H9 (cell line): ENCODE data around the gene ADI1. TPM values are rescaled to one million over a fixed set of nuclear protein-coding genes. Genes with fewer than 3 reads are reported as not detected.

Experiments used
- DNase-seq: peaks from one replicate; pipeline ENCODE4 v3.0.0-alpha.2; 2017
- H2AFZ ChIP-seq: one replicate; pipeline ENCODE4 v1.6.1; 2013; ENCODE audit warnings: mild to moderate bottlenecking, low read length, control low read depth, moderate library complexity
- H2AK5ac ChIP-seq: 2 replicates; pipeline ENCODE4 v1.6.1; 2013; ENCODE audit warnings: low read length, control low read depth, mixed read lengths; ENCODE audit not compliant: insufficient read length
- H2BK120ac ChIP-seq: one replicate; pipeline ENCODE4 v1.6.1; 2013; ENCODE audit warnings: low read depth, mild to moderate bottlenecking, low read length, control low read depth, inconsistent platforms; ENCODE audit not compliant: poor library complexity, severe bottlenecking
- H2BK12ac ChIP-seq: 2 replicates; pipeline ENCODE4 v1.6.1; 2013; ENCODE audit warnings: low read length, control low read depth, mixed read lengths, low read depth; ENCODE audit not compliant: insufficient read length
- H2BK15ac ChIP-seq: 2 replicates; pipeline ENCODE4 v1.6.1; 2013; ENCODE audit warnings: low read depth, low read length, control low read depth
- H2BK20ac ChIP-seq: one replicate; pipeline ENCODE4 v1.6.1; 2013; ENCODE audit warnings: low read depth, mild to moderate bottlenecking, low read length, control low read depth, inconsistent platforms; ENCODE audit not compliant: poor library complexity, severe bottlenecking
- H2BK5ac ChIP-seq: 2 replicates; pipeline ENCODE4 v1.6.1; 2013; ENCODE audit warnings: low read length, control low read depth, mixed read lengths; ENCODE audit not compliant: insufficient read length
- H3K14ac ChIP-seq: 2 replicates; pipeline ENCODE4 v1.6.1; 2013; ENCODE audit warnings: low read length, control low read depth; ENCODE audit not compliant: insufficient read depth
- H3K18ac ChIP-seq: 2 replicates; pipeline ENCODE4 v1.6.1; 2013; ENCODE audit warnings: low read depth, mild to moderate bottlenecking, mixed read lengths, low read length, control low read depth; ENCODE audit not compliant: insufficient read length
- H3K23ac ChIP-seq: 2 replicates; pipeline ENCODE4 v1.6.1; 2013; ENCODE audit warnings: low read length, control low read depth, mixed read lengths, low read depth; ENCODE audit not compliant: insufficient read length
- H3K23me2 ChIP-seq: 2 replicates; pipeline ENCODE4 v1.6.1; 2013; ENCODE audit warnings: low read depth, mild to moderate bottlenecking, mixed read lengths, low read length, control low read depth; ENCODE audit not compliant: insufficient read length, poor library complexity, severe bottlenecking
- H3K27ac ChIP-seq: 2 replicates; pipeline ENCODE4 v1.5.1; 2013; ENCODE audit warnings: low read length, control low read depth, mixed read lengths, low read depth; ENCODE audit not compliant: insufficient read length
- H3K27me3 ChIP-seq: 2 replicates; pipeline ENCODE4 v1.6.1; 2013; ENCODE audit warnings: low read length, control low read depth, inconsistent platforms; ENCODE audit not compliant: insufficient read depth
- H3K4ac ChIP-seq: 2 replicates; pipeline ENCODE4 v1.6.1; 2013; ENCODE audit warnings: low read depth, mild to moderate bottlenecking, control low read depth, inconsistent platforms, low read length, moderate library complexity
- H3K4me1 ChIP-seq: 2 replicates; pipeline ENCODE4 v1.6.1; 2013; ENCODE audit warnings: low read length, control low read depth, inconsistent platforms; ENCODE audit not compliant: insufficient read depth
- H3K4me2 ChIP-seq: 2 replicates; pipeline ENCODE4 v1.6.1; 2013; ENCODE audit warnings: low read length, control low read depth, mixed read lengths; ENCODE audit not compliant: insufficient read length, insufficient read depth
- H3K56ac ChIP-seq: 2 replicates; pipeline ENCODE4 v1.6.1; 2013; ENCODE audit warnings: low read depth, mild to moderate bottlenecking, mixed read lengths, low read length, control low read depth; ENCODE audit not compliant: insufficient read length
- H3K79me1 ChIP-seq: 2 replicates; pipeline ENCODE4 v1.6.1; 2013; ENCODE audit warnings: low read depth, mild to moderate bottlenecking, moderate library complexity, low read length, control low read depth, inconsistent platforms; ENCODE audit not compliant: insufficient read depth, poor library complexity, severe bottlenecking
- H3K79me2 ChIP-seq: 2 replicates; pipeline ENCODE4 v1.6.1; 2013; ENCODE audit warnings: low read length, control low read depth, inconsistent platforms; ENCODE audit not compliant: insufficient read depth
- H3K9ac ChIP-seq: 2 replicates; pipeline ENCODE4 v1.6.1; 2013; ENCODE audit warnings: low read length, control low read depth, mixed read lengths; ENCODE audit not compliant: insufficient read length; ENCODE audit errors: extremely low read depth
- H3K9me3 ChIP-seq: one replicate; pipeline ENCODE4 v1.6.1; 2013; ENCODE audit warnings: low read depth, low read length, inconsistent platforms; ENCODE audit not compliant: control insufficient read depth
- H3T11ph ChIP-seq: one replicate; pipeline ENCODE4 v1.6.1; 2013; ENCODE audit warnings: mild to moderate bottlenecking, low read length, control low read depth, inconsistent platforms
- H4K20me1 ChIP-seq: one replicate; pipeline ENCODE4 v1.6.1; 2013; ENCODE audit not compliant: control insufficient read depth, insufficient read length, insufficient read depth
- H4K5ac ChIP-seq: 2 replicates; pipeline ENCODE4 v1.6.1; 2013; ENCODE audit warnings: low read depth, mild to moderate bottlenecking, mixed read lengths, low read length, control low read depth; ENCODE audit not compliant: insufficient read length
- H4K8ac ChIP-seq: replicated peaks from 2 replicates; pipeline ENCODE4 v1.6.1; 2013; ENCODE audit warnings: low read length, control low read depth, mixed read lengths, low read depth; ENCODE audit not compliant: insufficient read length
- H4K91ac ChIP-seq: 2 replicates; pipeline ENCODE4 v1.6.1; 2013; ENCODE audit warnings: low read depth, mild to moderate bottlenecking, moderate library complexity, mixed read lengths, low read length, control low read depth; ENCODE audit not compliant: insufficient read length
- H3K27ac Mint-ChIP-seq, 3 experiments: 2 replicates in 2 of 3; 3 replicates in 1 of 3; pipeline ENCODE4 v1.8.0; 2020 to 2021; ENCODE audit warnings: mixed read lengths in 3 of 3, mild to moderate bottlenecking in 1 of 3, moderate library complexity in 1 of 3
- H3K27me3 Mint-ChIP-seq: 2 replicates; pipeline ENCODE4 v1.8.0; 2021; ENCODE audit warnings: low read depth, mild to moderate bottlenecking, moderate library complexity, mixed read lengths
- H3K36me3 Mint-ChIP-seq, 3 experiments: 2 replicates in 2 of 3; 3 replicates in 1 of 3; pipeline ENCODE4 v1.8.0; 2020 to 2021; ENCODE audit warnings: low read depth in 3 of 3, mixed read lengths in 3 of 3; ENCODE audit not compliant: insufficient read depth in 1 of 3
- H3K4me1 Mint-ChIP-seq, 2 experiments: 2 replicates each; pipeline ENCODE4 v1.8.0; 2020; ENCODE audit warnings: mixed read lengths in 2 of 2
- H3K4me3 Mint-ChIP-seq, 2 experiments: 2 replicates in 1 of 2; 3 replicates in 1 of 2; pipeline ENCODE4 v1.8.0; 2020 to 2021; ENCODE audit warnings: mild to moderate bottlenecking in 2 of 2, mixed read lengths in 2 of 2, moderate library complexity in 1 of 2
- H3K9me3 Mint-ChIP-seq, 2 experiments: 2 replicates in 1 of 2; 3 replicates in 1 of 2; pipeline ENCODE4 v1.8.0; 2020; ENCODE audit warnings: mild to moderate bottlenecking in 2 of 2, mixed read lengths in 2 of 2, moderate library complexity in 1 of 2
- WGBS: extraction: QIAGEN DNeasy Blood & Tissue Kit; methylation state at CpG from one replicate; pipeline ENCODE4 v1.1.7; 2013; ENCODE audit warnings: missing lambda C conversion rate, low lambda C conversion rate, mixed read lengths; ENCODE audit not compliant: insufficient read length; ENCODE audit errors: extremely low coverage; 5-methylcytosine and 5-hydroxymethylcytosine counted together
- total RNA-seq: library from RNA; stranded (reverse); gene quantifications from 2 replicates; pipeline ENCODE4 v1.2.1, GENCODE V29; 2021
- TF ChIP-seq, protein P1 (sequence below): fragments of 200-600 bp; sonication (generic); conservative IDR thresholded peaks from 3 replicates; pipeline ENCODE4 v1.8.0; 2021; ENCODE audit warnings: antibody characterized with exemption, mild to moderate bottlenecking

The ADI1 gene
- total RNA-seq, 1 experiment from 2014 or later = 23.4 TPM

DNA sequence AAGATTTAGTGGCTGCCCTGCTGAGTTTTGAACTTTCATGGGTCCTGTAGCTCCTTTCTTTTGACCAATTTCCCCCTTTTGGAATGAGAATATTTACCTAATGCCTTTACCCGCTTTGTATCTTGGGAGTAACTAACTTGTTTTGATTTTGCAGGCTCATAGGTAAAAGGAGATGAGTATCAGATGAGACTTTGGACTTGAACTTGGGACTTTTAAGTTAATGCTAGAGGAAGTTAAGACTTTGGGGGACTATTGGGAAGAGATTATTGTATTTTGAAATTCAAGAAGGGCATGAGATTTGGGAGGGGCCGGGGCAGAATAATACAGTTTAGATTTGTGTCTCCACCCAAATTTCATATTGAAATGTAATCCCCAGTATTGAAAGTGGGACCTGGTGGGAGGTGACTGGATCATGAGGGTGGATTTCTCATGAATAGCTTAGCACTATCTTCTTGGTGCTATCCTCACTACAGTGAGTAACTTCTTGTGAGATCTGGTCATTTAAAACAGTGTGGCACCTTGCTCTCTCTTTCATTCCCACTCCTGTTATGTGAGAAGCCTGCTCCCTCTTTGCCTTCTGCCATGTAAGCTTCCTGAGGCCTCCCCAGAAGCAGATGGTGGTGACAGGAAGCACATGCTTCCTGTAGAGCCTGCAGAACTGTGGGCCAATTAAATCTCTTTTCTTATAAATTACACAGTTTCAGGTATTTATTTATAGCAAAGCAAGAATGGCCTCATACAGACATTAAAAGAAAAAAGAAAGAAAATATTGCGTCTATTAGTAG, 6.1 kb downstream of the ADI1 start:
- Histone ChIP-seq H2BK5ac (no peak overlapping the region), H3K4ac (no peak overlapping the region), H4K8ac (no peak overlapping the region), H3K27ac (no peak overlapping the region), H2AFZ (no peak overlapping the region), H2AK5ac (no peak overlapping the region), H3K27me3 (no peaks in the 10 kb centered on the region), H2BK12ac (no peak overlapping the region), H3K4me2 (no peak overlapping the region), H3K9me3 (no peaks in the 10 kb centered on the region), H3K23ac (no peak overlapping the region), H3K79me1 (no peaks in the 10 kb centered on the region), H3T11ph (no peak overlapping the region), H4K91ac (no peak overlapping the region), H2BK20ac (no peak overlapping the region), H3K14ac (no peak overlapping the region), H3K4me1 (no peaks in the 10 kb centered on the region; the same call in 1 of the 2 replicates), H3K56ac (no peak overlapping the region), H4K20me1 (no peaks in the 10 kb centered on the region), H3K23me2 (peaks cover 1% of the 10 kb centered on the region), H3K79me2 (no peaks in the 10 kb centered on the region), H2BK15ac (no peak overlapping the region), H4K5ac (no peak overlapping the region), H2BK120ac (no peak overlapping the region), H3K18ac (no peak overlapping the region), H3K9ac (no peak overlapping the region)
- no peak overlapping the region for H3K27ac Mint-ChIP-seq
- TF ChIP-seq, protein P1, sequence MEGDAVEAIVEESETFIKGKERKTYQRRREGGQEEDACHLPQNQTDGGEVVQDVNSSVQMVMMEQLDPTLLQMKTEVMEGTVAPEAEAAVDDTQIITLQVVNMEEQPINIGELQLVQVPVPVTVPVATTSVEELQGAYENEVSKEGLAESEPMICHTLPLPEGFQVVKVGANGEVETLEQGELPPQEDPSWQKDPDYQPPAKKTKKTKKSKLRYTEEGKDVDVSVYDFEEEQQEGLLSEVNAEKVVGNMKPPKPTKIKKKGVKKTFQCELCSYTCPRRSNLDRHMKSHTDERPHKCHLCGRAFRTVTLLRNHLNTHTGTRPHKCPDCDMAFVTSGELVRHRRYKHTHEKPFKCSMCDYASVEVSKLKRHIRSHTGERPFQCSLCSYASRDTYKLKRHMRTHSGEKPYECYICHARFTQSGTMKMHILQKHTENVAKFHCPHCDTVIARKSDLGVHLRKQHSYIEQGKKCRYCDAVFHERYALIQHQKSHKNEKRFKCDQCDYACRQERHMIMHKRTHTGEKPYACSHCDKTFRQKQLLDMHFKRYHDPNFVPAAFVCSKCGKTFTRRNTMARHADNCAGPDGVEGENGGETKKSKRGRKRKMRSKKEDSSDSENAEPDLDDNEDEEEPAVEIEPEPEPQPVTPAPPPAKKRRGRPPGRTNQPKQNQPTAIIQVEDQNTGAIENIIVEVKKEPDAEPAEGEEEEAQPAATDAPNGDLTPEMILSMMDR = no peak
- H3K4me3 Mint-ChIP-seq = no peak overlapping the region
- WGBS = no CpG with 5 or more reads among the region's 3 CpGs
- H3K36me3 Mint-ChIP-seq = peaks cover 27 to 48% (median 42%) of the 10 kb centered on the region in 3 experiments
- H3K9me3 Mint-ChIP-seq = peaks cover 9 to 11% of the 10 kb centered on the region in 2 experiments; a peak in 4 of 5 replicates
- H3K27me3 Mint-ChIP-seq = no peaks in the 10 kb centered on the region; the same call in 1 of the 2 replicates
- peaks cover 10% of the 10 kb centered on the region in 2 experiments for H3K4me1 Mint-ChIP-seq
- DNase-seq = no peak
